Measurements from ENCODE around the gene NRXN3. TPM values are rescaled to one million over a fixed set of nuclear protein-coding genes. Genes with fewer than 3 reads are reported as not detected.

Gene NRXN3
- total and polyA plus RNA-seq, 4 donors, result 1.4 to 8.3 (median 4.4) TPM

DNA sequence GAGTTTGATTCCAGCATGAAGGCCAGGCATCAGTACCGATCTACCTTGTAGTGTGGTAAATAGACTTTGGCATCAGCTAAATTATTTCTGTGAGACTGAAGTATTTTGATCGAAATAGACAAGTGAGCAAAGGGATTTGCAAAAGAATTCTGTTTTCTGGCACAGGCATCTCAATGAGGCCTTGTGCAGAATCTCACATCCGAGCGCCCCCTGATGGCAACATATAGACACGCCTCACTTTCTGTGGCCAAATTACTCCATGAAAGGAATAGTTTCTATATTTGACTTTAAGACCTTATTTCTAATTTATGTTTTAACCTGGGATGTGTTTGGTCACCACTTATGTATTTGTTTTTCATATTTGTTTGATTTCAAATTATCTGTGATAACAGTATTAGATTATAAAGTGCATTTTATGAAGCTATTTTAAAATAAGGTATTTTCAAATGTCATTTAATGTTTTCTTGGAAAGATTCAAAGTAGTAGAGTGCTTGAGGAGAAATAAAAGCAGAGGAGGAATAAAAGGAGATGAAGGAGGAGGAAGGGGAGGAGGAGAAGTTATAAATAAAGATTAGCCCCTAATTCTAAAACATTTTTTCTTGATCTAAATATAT, 731.9 kb downstream of the NRXN3 start:
- Histone ChIP-seq H3K4me1 (ENCODE audit: control insufficient read depth in 5 of 5, insufficient read depth in 5 of 5, low read length in 5 of 5) (no peaks in the 10 kb centered on the region), H3K36me3 (ENCODE audit: control insufficient read depth in 4 of 4, insufficient read depth in 4 of 4, low read length in 4 of 4) (no peaks in the 10 kb centered on the region), H3K4me3 (no peak overlapping the region), H3K27me3 (ENCODE audit: control insufficient read depth in 3 of 3, insufficient read depth in 3 of 3, low read length in 2 of 3) (no peaks in the 10 kb centered on the region), H3K9ac (ENCODE audit: insufficient read depth in 1 of 2, low read length in 2 of 2) (no peak overlapping the region), H3K27ac (ENCODE audit: low read depth in 1 of 2, low read length in 1 of 2) (no peak overlapping the region), H3K9me3 (ENCODE audit: control insufficient read depth in 4 of 4, insufficient read depth in 3 of 4, low read length in 3 of 4) (no peaks in the 10 kb centered on the region)
- peak; percentile 23 to 57 (median 31) for DNase-seq
- 17% methylated on average over 5 of the region's 5 CpGs for WGBS, 2 donors
- TF ChIP-seq, protein P1, sequence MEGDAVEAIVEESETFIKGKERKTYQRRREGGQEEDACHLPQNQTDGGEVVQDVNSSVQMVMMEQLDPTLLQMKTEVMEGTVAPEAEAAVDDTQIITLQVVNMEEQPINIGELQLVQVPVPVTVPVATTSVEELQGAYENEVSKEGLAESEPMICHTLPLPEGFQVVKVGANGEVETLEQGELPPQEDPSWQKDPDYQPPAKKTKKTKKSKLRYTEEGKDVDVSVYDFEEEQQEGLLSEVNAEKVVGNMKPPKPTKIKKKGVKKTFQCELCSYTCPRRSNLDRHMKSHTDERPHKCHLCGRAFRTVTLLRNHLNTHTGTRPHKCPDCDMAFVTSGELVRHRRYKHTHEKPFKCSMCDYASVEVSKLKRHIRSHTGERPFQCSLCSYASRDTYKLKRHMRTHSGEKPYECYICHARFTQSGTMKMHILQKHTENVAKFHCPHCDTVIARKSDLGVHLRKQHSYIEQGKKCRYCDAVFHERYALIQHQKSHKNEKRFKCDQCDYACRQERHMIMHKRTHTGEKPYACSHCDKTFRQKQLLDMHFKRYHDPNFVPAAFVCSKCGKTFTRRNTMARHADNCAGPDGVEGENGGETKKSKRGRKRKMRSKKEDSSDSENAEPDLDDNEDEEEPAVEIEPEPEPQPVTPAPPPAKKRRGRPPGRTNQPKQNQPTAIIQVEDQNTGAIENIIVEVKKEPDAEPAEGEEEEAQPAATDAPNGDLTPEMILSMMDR (IDR thresholded peaks at IDR 0.05; ENCODE audit: control extremely low read depth, extremely low read depth), result no peak
- ATAC-seq (ENCODE audit: insufficient read depth, low FRiP score), result no peak

DNA sequence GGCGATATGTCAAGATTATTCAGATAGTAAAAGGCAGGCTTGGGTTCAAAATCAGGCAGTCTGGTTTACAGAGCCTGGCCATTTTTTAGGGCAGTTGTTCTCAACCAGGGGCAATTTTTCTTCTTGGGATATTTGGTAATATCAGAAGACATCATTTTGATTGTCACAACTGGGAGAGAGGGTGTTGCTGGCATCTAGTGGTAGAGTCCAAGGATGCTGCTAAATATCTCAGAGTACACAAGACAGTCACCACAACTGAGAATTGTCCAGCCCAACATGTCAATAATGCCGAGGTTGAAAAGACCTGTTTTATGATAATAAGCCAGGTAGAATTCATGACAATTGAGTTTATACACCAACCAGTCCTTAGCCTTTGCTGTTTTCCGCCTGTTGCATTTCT, 733.9 kb downstream of the NRXN3 start:
- no peak for ATAC-seq (ENCODE audit: insufficient read depth, low FRiP score)
- TF ChIP-seq, protein P1 (IDR thresholded peaks at IDR 0.05; ENCODE audit: control extremely low read depth, extremely low read depth), result no peak

DNA sequence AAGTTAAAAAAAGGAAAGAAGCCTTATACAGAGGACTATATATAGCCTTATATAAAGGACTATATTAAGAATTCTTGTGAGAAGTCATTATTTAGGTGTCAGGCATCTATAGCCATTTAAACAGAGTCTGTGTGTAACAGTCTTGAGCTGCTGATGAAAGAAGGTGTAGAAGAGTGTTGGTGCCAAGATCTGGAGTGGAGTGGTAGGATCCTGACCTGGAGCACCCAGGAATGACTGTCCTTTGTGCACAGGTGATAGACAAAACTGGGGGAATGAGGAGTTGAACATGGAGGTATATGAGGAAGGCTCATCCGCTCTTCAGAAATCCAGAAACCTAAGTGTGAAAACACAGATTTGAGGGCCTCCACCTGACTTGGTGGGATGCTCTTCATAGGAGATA, 747.3 kb downstream of the NRXN3 start:
- no peak overlapping the region for H3K4me3 ChIP-seq
- H3K27me3 ChIP-seq (ENCODE audit: control insufficient read depth in 3 of 3, insufficient read depth in 3 of 3, low read length in 2 of 3), result no peaks in the 10 kb centered on the region
- no peak overlapping the region for H3K9ac ChIP-seq (ENCODE audit: insufficient read depth in 1 of 2, low read length in 2 of 2)
- DNase-seq (no peak), ATAC-seq (ENCODE audit: insufficient read depth, low FRiP score) (no peak)
- H3K27ac ChIP-seq (ENCODE audit: low read depth in 1 of 2, low read length in 1 of 2), result no peak overlapping the region
- H3K9me3 ChIP-seq (ENCODE audit: control insufficient read depth in 4 of 4, insufficient read depth in 3 of 4, low read length in 3 of 4), result no peaks in the 10 kb centered on the region
- TF ChIP-seq, protein P1 (IDR thresholded peaks at IDR 0.05; ENCODE audit: control extremely low read depth, extremely low read depth), result no peak
- no peaks in the 10 kb centered on the region for H3K4me1 ChIP-seq (ENCODE audit: control insufficient read depth in 5 of 5, insufficient read depth in 5 of 5, low read length in 5 of 5)
- WGBS, 2 donors, result 96 to 98% methylated on average over 1 of the region's 1 CpG
- H3K36me3 ChIP-seq (ENCODE audit: control insufficient read depth in 4 of 4, insufficient read depth in 4 of 4, low read length in 4 of 4), result no peaks in the 10 kb centered on the region

More for the DNA sequence above, 733.9 kb downstream of the NRXN3 start:
- Histone ChIP-seq H3K4me3 (no peak overlapping the region), H3K27ac (ENCODE audit: low read depth in 1 of 2, low read length in 1 of 2) (no peak overlapping the region), H3K36me3 (ENCODE audit: control insufficient read depth in 4 of 4, insufficient read depth in 4 of 4, low read length in 4 of 4) (no peaks in the 10 kb centered on the region), H3K9ac (ENCODE audit: insufficient read depth in 1 of 2, low read length in 2 of 2) (no peak overlapping the region), H3K27me3 (ENCODE audit: control insufficient read depth in 3 of 3, insufficient read depth in 3 of 3, low read length in 2 of 3) (no peaks in the 10 kb centered on the region), H3K4me1 (ENCODE audit: control insufficient read depth in 5 of 5, insufficient read depth in 5 of 5, low read length in 5 of 5) (no peaks in the 10 kb centered on the region), H3K9me3 (ENCODE audit: control insufficient read depth in 4 of 4, insufficient read depth in 3 of 4, low read length in 3 of 4) (no peaks in the 10 kb centered on the region)
- 92 to 93% methylated on average over 3 of the region's 3 CpGs for WGBS, 2 donors
- DNase-seq, result no peak

DNA sequence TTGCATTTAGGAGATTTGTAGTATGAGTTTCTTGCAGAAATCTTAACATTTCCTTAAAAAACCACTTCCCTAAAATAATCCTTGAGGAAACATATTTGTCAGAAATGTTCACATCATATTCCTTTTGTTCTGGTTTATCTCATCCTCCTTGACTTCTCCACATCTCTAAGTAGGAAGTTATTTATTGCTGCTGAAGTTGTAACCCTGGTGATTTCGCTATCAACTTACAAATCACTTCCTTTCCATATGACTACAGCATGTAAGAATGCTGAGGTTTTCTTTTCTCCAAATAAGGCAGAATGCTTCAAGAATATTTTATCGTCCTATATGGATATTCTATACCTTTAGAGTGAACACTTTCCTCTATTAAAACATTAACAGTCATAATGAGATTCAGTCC, 751.7 kb downstream of the NRXN3 start:
- DNase-seq (no peak), ATAC-seq (ENCODE audit: insufficient read depth, low FRiP score) (no peak)
- TF ChIP-seq, protein P1 (IDR thresholded peaks at IDR 0.05; ENCODE audit: control extremely low read depth, extremely low read depth), result no peak
- Histone ChIP-seq H3K27ac (ENCODE audit: low read depth in 1 of 2, low read length in 1 of 2) (no peak overlapping the region), H3K36me3 (ENCODE audit: control insufficient read depth in 4 of 4, insufficient read depth in 4 of 4, low read length in 4 of 4) (no peaks in the 10 kb centered on the region), H3K4me1 (ENCODE audit: control insufficient read depth in 5 of 5, insufficient read depth in 5 of 5, low read length in 5 of 5) (no peaks in the 10 kb centered on the region), H3K4me3 (no peak overlapping the region), H3K27me3 (ENCODE audit: control insufficient read depth in 3 of 3, insufficient read depth in 3 of 3, low read length in 2 of 3) (no peaks in the 10 kb centered on the region), H3K9me3 (ENCODE audit: control insufficient read depth in 4 of 4, insufficient read depth in 3 of 4, low read length in 3 of 4) (no peaks in the 10 kb centered on the region), H3K9ac (ENCODE audit: insufficient read depth in 1 of 2, low read length in 2 of 2) (no peak overlapping the region)
- WGBS, 2 donors, result 23 to 42% methylated on average over 2 of the region's 2 CpGs

All from lung (tissue), 12 donors.